ENCODE data around the gene FGF18.
A peak's percentile ranks its signal among the peaks of the same experiment; 100 is the strongest.
"Not testable (repeated sequence)": the region's sequence is repeated elsewhere in the genome, so short reads cannot be mapped to it uniquely, and the experiment has no call there.

FGF18 gene

GRCh38 chr5:171418982-171419687 lies at the start of gene FGF18:
TSS of gene FGF18 (plus strand) at chr5:171419647. CDS start at chr5:171420200, 553 bp downstream.
- no peak for DNase-seq (ENCODE audit: low read depth)

GRCh38 chr5:171369898-171370297 lies 49.5 kb upstream of the FGF18 start:
- no peak for DNase-seq (ENCODE audit: low read depth)

- DNase-seq (ENCODE audit: low read depth): not testable (repeated sequence)
Observed at GRCh38 chr5:171370881-171371280, 48.6 kb upstream of the FGF18 start.

GRCh38 chr5:171371326-171371725 lies 48.1 kb upstream of the FGF18 start:
- DNase-seq (ENCODE audit: low read depth): no peak

- no peak for DNase-seq (ENCODE audit: low read depth)
Observed at GRCh38 chr5:171379961-171380360, 39.5 kb upstream of the FGF18 start.

- DNase-seq (ENCODE audit: low read depth): not testable (repeated sequence)
Observed at GRCh38 chr5:171384416-171384815, 35.0 kb upstream of the FGF18 start.

- DNase-seq (ENCODE audit: low read depth): not testable (repeated sequence)
Observed at GRCh38 chr5:171384999-171385398, 34.4 kb upstream of the FGF18 start.

GRCh38 chr5:171386006-171386671 lies 33.3 kb upstream of the FGF18 start:
- DNase-seq (ENCODE audit: low read depth): no peak

- DNase-seq (ENCODE audit: low read depth): no peak
Observed at GRCh38 chr5:171386861-171387344, 32.5 kb upstream of the FGF18 start.

GRCh38 chr5:171387345-171387969 lies 32.0 kb upstream of the FGF18 start, which contains the start of gene NPM1:
TSS of gene NPM1 (plus strand) at chr5:171387849. CDS start at chr5:171387949, 100 bp downstream.
- DNase-seq (ENCODE audit: low read depth): peak; percentile 86

GRCh38 chr5:171387970-171388815 lies 31.3 kb upstream of the FGF18 start:
- peak; percentile 76 for DNase-seq (ENCODE audit: low read depth)

- DNase-seq (ENCODE audit: low read depth): no peak
Observed at GRCh38 chr5:171388816-171389168, 30.7 kb upstream of the FGF18 start.

GRCh38 chr5:171390883-171391677 lies 28.4 kb upstream of the FGF18 start:
- no peak for DNase-seq (ENCODE audit: low read depth)

- DNase-seq (ENCODE audit: low read depth): no peak
Observed at GRCh38 chr5:171391996-171392577, 27.4 kb upstream of the FGF18 start.

GRCh38 chr5:171392585-171393159 lies 26.8 kb upstream of the FGF18 start:
- no peak for DNase-seq (ENCODE audit: low read depth)

- DNase-seq (ENCODE audit: low read depth): no peak
Observed at GRCh38 chr5:171395042-171395441, 24.4 kb upstream of the FGF18 start.

GRCh38 chr5:171396583-171396982 lies 22.9 kb upstream of the FGF18 start:
- DNase-seq (ENCODE audit: low read depth): not testable (repeated sequence)

- DNase-seq (ENCODE audit: low read depth): no peak
Observed at GRCh38 chr5:171397190-171397589, 22.3 kb upstream of the FGF18 start.

- no peak for DNase-seq (ENCODE audit: low read depth)
Observed at GRCh38 chr5:171397599-171397998, 21.8 kb upstream of the FGF18 start.

- not testable (repeated sequence) for DNase-seq (ENCODE audit: low read depth)
Observed at GRCh38 chr5:171398660-171399059, 20.8 kb upstream of the FGF18 start.

Data from stimulated activated CD8-positive, alpha-beta memory T cell treated with anti-CD3 and anti-CD28 coated beads, Interleukin-15, amount 100 ng/mL, for 24 hours (primary cell).